Choroid plexus epithelial cell (primary cell): ENCODE results near the gene TSPAN1.

ENCODE experiments used
- DNase-seq: peaks from one replicate; pipeline ENCODE4 v3.0.0-alpha.2; 2010; ENCODE audit warnings: low read depth
- H3K4me3 ChIP-seq: 2 replicates; pipeline ENCODE4 v1.5.1; 2011; ENCODE audit warnings: low read depth, mild to moderate bottlenecking, control low read depth, low read length, moderate library complexity
- CTCF ChIP-seq: conservative IDR thresholded peaks from 2 replicates; pipeline ENCODE4 v1.5.1; 2011; ENCODE audit warnings: low read depth, mild to moderate bottlenecking, control low read depth, inconsistent platforms, low read length, moderate library complexity

Gene TSPAN1

GRCh38 chr1:46179138-46180081 lies 4.5 kb downstream of the TSPAN1 start:
- peak; percentile 93 for TF ChIP-seq CTCF
- DNase-seq = peak; percentile 91
- no peak overlapping the region for H3K4me3 ChIP-seq

GRCh38 chr1:46180082-46180616 lies 5.3 kb downstream of the TSPAN1 start:
- DNase-seq = no peak
- H3K4me3 ChIP-seq = no peak overlapping the region
- no peak for TF ChIP-seq CTCF

GRCh38 chr1:46181343-46182260 lies 6.7 kb downstream of the TSPAN1 start:
- DNase-seq = peak; percentile 72
- no peak overlapping the region for H3K4me3 ChIP-seq

GRCh38 chr1:46183079-46183847 lies 8.4 kb downstream of the TSPAN1 start:
- H3K4me3 ChIP-seq = no peak overlapping the region
- no peak for TF ChIP-seq CTCF

More at GRCh38 chr1:46181343-46182260, 6.7 kb downstream of the TSPAN1 start:
- no peak for TF ChIP-seq CTCF

GRCh38 chr1:46183926-46184557 lies 9.2 kb downstream of the TSPAN1 start:
- no peak overlapping the region for H3K4me3 ChIP-seq
- TF ChIP-seq CTCF = no peak
- no peak for DNase-seq

More at GRCh38 chr1:46183079-46183847, 8.4 kb downstream of the TSPAN1 start:
- peak; percentile 80 for DNase-seq
